Measurements from ENCODE around the gene PCDHGB4.

Gene PCDHGB4

DNA sequence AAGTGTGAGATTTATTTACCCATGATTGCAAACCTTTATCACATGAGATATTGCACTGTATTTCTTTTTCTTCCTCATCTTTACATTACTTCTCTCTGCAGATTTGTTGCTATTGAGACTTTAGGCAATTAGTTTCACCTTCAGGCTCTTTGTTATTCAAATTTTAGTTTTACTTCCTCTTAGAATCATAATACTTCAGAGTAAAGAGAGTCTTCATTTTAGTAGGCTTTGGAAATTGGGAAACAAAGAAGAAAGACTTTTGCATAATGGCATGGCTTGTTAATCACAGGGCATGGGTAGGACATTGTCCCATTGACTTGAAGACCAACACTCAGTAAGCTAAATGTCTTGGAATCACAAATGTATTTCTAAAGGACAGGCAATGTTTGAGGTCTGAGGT, 24.8 kb upstream of the PCDHGB4 start:
- H3K27ac ChIP-seq (replicated peaks) = no peak overlapping the region
- no peak overlapping the region for H3K4me3 ChIP-seq (replicated peaks; ENCODE audit: insufficient read depth, low read length)
- no peaks in the 10 kb centered on the region for H3K27me3 ChIP-seq (ENCODE audit: insufficient read depth, poor library complexity, severe bottlenecking)
- no peak for DNase-seq (ENCODE audit: low read depth in 1 of 2, low spot score in 1 of 2)
- TF ChIP-seq, protein P1, sequence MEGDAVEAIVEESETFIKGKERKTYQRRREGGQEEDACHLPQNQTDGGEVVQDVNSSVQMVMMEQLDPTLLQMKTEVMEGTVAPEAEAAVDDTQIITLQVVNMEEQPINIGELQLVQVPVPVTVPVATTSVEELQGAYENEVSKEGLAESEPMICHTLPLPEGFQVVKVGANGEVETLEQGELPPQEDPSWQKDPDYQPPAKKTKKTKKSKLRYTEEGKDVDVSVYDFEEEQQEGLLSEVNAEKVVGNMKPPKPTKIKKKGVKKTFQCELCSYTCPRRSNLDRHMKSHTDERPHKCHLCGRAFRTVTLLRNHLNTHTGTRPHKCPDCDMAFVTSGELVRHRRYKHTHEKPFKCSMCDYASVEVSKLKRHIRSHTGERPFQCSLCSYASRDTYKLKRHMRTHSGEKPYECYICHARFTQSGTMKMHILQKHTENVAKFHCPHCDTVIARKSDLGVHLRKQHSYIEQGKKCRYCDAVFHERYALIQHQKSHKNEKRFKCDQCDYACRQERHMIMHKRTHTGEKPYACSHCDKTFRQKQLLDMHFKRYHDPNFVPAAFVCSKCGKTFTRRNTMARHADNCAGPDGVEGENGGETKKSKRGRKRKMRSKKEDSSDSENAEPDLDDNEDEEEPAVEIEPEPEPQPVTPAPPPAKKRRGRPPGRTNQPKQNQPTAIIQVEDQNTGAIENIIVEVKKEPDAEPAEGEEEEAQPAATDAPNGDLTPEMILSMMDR (IDR thresholded peaks at IDR 0.05; ENCODE audit: insufficient read depth, low read length) = no peak
- TF ChIP-seq GABPA (IDR thresholded peaks at IDR 0.05; ENCODE audit: low read depth) (no peak), POLR2AphosphoS5 (IDR thresholded peaks at IDR 0.05; ENCODE audit: low read depth) (no peak), SPI1 (IDR thresholded peaks at IDR 0.05; ENCODE audit: borderline replicate concordance, low read depth) (no peak)
- TF ChIP-seq, protein P2, sequence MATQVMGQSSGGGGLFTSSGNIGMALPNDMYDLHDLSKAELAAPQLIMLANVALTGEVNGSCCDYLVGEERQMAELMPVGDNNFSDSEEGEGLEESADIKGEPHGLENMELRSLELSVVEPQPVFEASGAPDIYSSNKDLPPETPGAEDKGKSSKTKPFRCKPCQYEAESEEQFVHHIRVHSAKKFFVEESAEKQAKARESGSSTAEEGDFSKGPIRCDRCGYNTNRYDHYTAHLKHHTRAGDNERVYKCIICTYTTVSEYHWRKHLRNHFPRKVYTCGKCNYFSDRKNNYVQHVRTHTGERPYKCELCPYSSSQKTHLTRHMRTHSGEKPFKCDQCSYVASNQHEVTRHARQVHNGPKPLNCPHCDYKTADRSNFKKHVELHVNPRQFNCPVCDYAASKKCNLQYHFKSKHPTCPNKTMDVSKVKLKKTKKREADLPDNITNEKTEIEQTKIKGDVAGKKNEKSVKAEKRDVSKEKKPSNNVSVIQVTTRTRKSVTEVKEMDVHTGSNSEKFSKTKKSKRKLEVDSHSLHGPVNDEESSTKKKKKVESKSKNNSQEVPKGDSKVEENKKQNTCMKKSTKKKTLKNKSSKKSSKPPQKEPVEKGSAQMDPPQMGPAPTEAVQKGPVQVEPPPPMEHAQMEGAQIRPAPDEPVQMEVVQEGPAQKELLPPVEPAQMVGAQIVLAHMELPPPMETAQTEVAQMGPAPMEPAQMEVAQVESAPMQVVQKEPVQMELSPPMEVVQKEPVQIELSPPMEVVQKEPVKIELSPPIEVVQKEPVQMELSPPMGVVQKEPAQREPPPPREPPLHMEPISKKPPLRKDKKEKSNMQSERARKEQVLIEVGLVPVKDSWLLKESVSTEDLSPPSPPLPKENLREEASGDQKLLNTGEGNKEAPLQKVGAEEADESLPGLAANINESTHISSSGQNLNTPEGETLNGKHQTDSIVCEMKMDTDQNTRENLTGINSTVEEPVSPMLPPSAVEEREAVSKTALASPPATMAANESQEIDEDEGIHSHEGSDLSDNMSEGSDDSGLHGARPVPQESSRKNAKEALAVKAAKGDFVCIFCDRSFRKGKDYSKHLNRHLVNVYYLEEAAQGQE (IDR thresholded peaks at IDR 0.05; ENCODE audit: insufficient replicate concordance, low read depth) = no peak

GRCh38 chr5:141363952-141364660, 23.4 kb upstream of the PCDHGB4 start, which contains the start of gene PCDHGA5:
TSS of gene PCDHGA5 (plus strand) at chr5:141364162. CDS start at chr5:141364331, 169 bp downstream.
- Histone ChIP-seq H3K27ac (replicated peaks) (no peak within 1 kb of the TSS), H3K27me3 (ENCODE audit: insufficient read depth, poor library complexity, severe bottlenecking) (no peaks in the 10 kb centered on the region), H3K4me3 (replicated peaks; ENCODE audit: insufficient read depth, low read length) (peak within 1 kb of the TSS; percentile 16)
- TF ChIP-seq SPI1 (IDR thresholded peaks at IDR 0.05; ENCODE audit: borderline replicate concordance, low read depth) = no peak
- TF ChIP-seq POLR2AphosphoS5 (IDR thresholded peaks at IDR 0.05; ENCODE audit: low read depth) = no peak
- TF ChIP-seq, protein P1 (IDR thresholded peaks at IDR 0.05; ENCODE audit: insufficient read depth, low read length) = no peak
- TF ChIP-seq, protein P2 (IDR thresholded peaks at IDR 0.05; ENCODE audit: insufficient replicate concordance, low read depth) = no peak
- TF ChIP-seq GABPA (IDR thresholded peaks at IDR 0.05; ENCODE audit: low read depth) = no peak
- no peak for DNase-seq (ENCODE audit: low read depth in 1 of 2, low spot score in 1 of 2)

DNA sequence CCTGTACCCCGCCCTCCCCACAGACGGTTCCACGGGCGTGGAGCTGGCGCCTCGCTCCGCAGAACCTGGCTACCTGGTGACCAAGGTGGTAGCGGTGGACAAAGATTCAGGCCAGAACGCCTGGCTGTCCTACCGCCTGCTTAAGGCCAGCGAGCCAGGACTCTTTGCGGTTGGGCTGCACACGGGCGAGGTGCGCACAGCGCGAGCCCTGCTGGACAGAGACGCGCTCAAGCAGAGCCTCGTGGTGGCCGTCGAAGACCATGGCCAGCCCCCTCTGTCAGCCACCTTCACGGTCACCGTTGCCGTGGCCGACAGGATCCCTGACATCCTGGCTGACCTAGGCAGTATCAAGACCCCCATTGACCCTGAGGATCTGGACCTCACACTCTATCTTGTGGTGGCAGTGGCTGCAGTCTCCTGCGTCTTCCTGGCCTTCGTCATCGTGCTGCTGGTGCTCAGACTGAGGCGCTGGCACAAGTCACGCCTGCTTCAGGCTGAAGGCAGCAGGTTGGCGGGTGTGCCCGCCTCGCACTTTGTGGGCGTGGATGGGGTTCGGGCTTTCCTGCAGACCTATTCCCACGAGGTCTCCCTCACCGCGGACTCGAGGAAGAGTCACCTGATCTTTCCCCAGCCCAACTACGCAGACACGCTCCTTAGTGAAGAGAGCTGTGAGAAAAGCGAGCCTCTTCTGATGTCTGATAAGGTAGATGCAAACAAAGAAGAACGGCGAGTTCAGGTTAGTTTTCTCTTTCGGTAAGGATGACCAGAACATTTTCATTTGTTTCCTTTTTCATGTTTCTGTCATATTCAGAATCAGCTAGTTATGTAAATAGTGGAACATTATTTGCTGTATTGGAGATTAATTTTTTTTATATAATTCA, 21.2 kb upstream of the PCDHGB4 start:
- DNase-seq (ENCODE audit: low read depth in 1 of 2, low spot score in 1 of 2) = no peak
- TF ChIP-seq, protein P2 (IDR thresholded peaks at IDR 0.05; ENCODE audit: insufficient replicate concordance, low read depth) = no peak
- TF ChIP-seq GABPA (IDR thresholded peaks at IDR 0.05; ENCODE audit: low read depth) (no peak), POLR2AphosphoS5 (IDR thresholded peaks at IDR 0.05; ENCODE audit: low read depth) (no peak), SPI1 (IDR thresholded peaks at IDR 0.05; ENCODE audit: borderline replicate concordance, low read depth) (no peak)
- TF ChIP-seq, protein P1 (IDR thresholded peaks at IDR 0.05; ENCODE audit: insufficient read depth, low read length) = no peak
- Histone ChIP-seq H3K4me3 (replicated peaks; ENCODE audit: insufficient read depth, low read length) (no peak overlapping the region), H3K27ac (replicated peaks) (no peak overlapping the region), H3K27me3 (ENCODE audit: insufficient read depth, poor library complexity, severe bottlenecking) (no peaks in the 10 kb centered on the region)
